K562 (cell line): ENCODE data around the gene DNM1. TPM values are rescaled to one million over a fixed set of nuclear protein-coding genes. Genes with fewer than 3 reads are reported as not detected.

Experiments used
- ARID3A ChIP-seq: IDR thresholded peaks from 2 replicates; pipeline ENCODE4 v1.6.1; 2012; ENCODE audit warnings: low read depth, low read length, improper control_type of control experiment, borderline replicate concordance
- BRCA1 ChIP-seq, 2 experiments: fragments of 450-650 bp in 1 of 2; sonication (generic) in 1 of 2; formaldehyde crosslinking in 1 of 2; IDR thresholded peaks; 2 replicates each; pipeline versions ENCODE4 v1.5.0 to v1.6.1; 2017 to 2020; ENCODE audit warnings: mild to moderate bottlenecking in 1 of 2, missing genetic modification reagents in 1 of 2
- IFI16 ChIP-seq: fragments of 250-450 bp; sonication (Bioruptor Pico); IDR thresholded peaks from 2 replicates; pipeline ENCODE4 v2.1.2; 2022; ENCODE audit warnings: mild to moderate bottlenecking, inconsistent platforms
- IRF9 ChIP-seq: fragments of 450-650 bp; IDR thresholded peaks from 2 replicates; pipeline ENCODE4 v1.6.1; 2016; ENCODE audit warnings: missing biosample characterization, missing genetic modification characterization
- KLF16 ChIP-seq: IDR thresholded peaks from 2 replicates; pipeline ENCODE4 v1.6.1; 2016; ENCODE audit warnings: antibody characterized with exemption
- TFAM ChIP-seq: fragments of 250-450 bp; sonication (Bioruptor Pico); conservative IDR thresholded peaks from 2 replicates; pipeline ENCODE4 v1.5.0; 2021; ENCODE audit warnings: mild to moderate bottlenecking, moderate library complexity
- UBTF ChIP-seq, 2 experiments: IDR thresholded peaks; 2 replicates each; pipeline ENCODE4 v1.6.1; 2012; ENCODE audit warnings: improper control_type of control experiment in 2 of 2, low read depth in 2 of 2, low read length in 2 of 2, borderline replicate concordance in 1 of 2
- ZBTB12 ChIP-seq: fragments of 250-450 bp; sonication (Bioruptor Pico); IDR thresholded peaks from 2 replicates; pipeline ENCODE4 v1.4.0; 2020
- ZBTB2 ChIP-seq: fragments of 450-650 bp; IDR thresholded peaks from 2 replicates; pipeline ENCODE4 v1.6.1; 2016; ENCODE audit warnings: antibody characterized with exemption
- ZNF184 ChIP-seq: sonication (generic); formaldehyde crosslinking; IDR thresholded peaks from 2 replicates; pipeline ENCODE4 v1.5.0; 2020; ENCODE audit warnings: missing genetic modification reagents
- polyA plus RNA-seq, 8 experiments: library from polyadenylated mRNA; depleted of rRNA in 4 of 8; stranded (reverse) in 5 of 8; unstranded in 3 of 8; fragments of >200 nt; fragmentation: Nextera tagmentation in 2 of 8; fragmentation: Illumina TruSeq in 1 of 8; extraction: Ambion mirVana in 2 of 8; extraction: Trizol in 1 of 8; gene quantifications; 2 replicates each; pipeline versions ENCODE4 v1.2.1 to v1.2.3, GENCODE V29; 2011 to 2014; ENCODE audit warnings: inconsistent platforms in 1 of 8, missing spikeins in 1 of 8
- total RNA-seq, 7 experiments: library from RNA; depleted of rRNA in 6 of 7; stranded (reverse); fragments of >200 nt in 6 of 7; fragmentation: Illumina TruSeq in 2 of 7; extraction: Trizol in 2 of 7; gene quantifications; 2 replicates each; pipeline versions ENCODE4 v1.2.1 to v1.2.3, GENCODE V29; 2011 to 2021; ENCODE audit warnings: low replicate concordance in 1 of 7
- TF ChIP-seq, protein P1 (sequence below), 3 experiments: fragments of 200-800 bp in 1 of 3; fragments of 250-450 bp in 1 of 3; fragments of 450-650 bp in 1 of 3; sonication (Bioruptor Pico) in 1 of 3; sonication (Bioruptor generic) in 1 of 3; formaldehyde crosslinking in 1 of 3; IDR thresholded peaks; 2 replicates each; pipeline versions ENCODE4 v1.6.1 to v1.8.0; 2016 to 2022; ENCODE audit warnings: mild to moderate bottlenecking in 2 of 3, missing genetic modification characterization in 2 of 3, missing compliant biosample characterization in 1 of 3, moderate library complexity in 1 of 3

The DNM1 gene
- total and polyA plus RNA-seq, 9 of the 15 experiments (the other 6 are each of a cell fraction or from before 2014, with no cell fraction given), result 0.39 to 23.1 (median 9.1) TPM

DNA sequence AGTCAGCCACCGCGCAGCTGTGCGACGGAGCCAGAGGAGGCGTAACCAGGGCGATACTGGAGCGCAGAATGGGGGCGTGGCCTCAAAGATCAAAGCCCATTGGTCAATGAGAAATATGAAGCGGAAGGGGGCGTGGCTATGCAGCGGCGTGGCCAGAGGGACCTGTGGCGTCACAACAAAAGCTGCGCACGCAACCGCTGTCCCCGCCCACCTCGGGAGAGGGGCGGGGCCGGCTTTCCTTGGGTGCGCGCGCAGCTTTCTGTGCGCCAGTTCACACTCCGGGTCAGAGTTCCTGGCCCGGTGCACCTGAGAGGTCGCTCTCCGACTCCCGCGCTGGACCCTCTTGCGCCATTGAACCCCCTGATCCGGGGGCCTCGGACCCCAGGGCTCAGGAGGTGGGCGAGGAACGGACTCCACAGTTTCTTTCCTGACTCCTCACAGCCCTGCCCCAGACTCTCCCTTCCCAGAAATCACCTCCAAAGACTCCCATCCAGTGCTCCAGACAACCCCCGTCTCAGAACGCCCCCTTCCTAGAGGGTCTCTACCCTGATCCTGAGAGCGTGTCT is 72.9 kb downstream of the DNM1 start, which contains the start of gene SWI5 (continued):
- TF ChIP-seq BRCA1 (IDR thresholded peaks at IDR 0.05) (no peak), BRCA1 (CRISPR knock-in tag; IDR thresholded peaks at IDR 0.05) (no peak), ZNF184 (no peak), IFI16 (CRISPR knock-in tag) (no peak), TFAM (CRISPR knock-in tag) (no peak), ARID3A (no peak), IRF9 (tag) (no peak), ZBTB2 (no peak), KLF16 (no peak), ZBTB12 (CRISPR knock-in tag) (peak; percentile 86; the same call in 1 of the 2 replicates), UBTF (IDR thresholded peaks at IDR 0.05; ENCODE audit: borderline replicate concordance in 1 of 2, low read depth in 2 of 2, low read length in 2 of 2) (no peak)
- TF ChIP-seq, protein P1, sequence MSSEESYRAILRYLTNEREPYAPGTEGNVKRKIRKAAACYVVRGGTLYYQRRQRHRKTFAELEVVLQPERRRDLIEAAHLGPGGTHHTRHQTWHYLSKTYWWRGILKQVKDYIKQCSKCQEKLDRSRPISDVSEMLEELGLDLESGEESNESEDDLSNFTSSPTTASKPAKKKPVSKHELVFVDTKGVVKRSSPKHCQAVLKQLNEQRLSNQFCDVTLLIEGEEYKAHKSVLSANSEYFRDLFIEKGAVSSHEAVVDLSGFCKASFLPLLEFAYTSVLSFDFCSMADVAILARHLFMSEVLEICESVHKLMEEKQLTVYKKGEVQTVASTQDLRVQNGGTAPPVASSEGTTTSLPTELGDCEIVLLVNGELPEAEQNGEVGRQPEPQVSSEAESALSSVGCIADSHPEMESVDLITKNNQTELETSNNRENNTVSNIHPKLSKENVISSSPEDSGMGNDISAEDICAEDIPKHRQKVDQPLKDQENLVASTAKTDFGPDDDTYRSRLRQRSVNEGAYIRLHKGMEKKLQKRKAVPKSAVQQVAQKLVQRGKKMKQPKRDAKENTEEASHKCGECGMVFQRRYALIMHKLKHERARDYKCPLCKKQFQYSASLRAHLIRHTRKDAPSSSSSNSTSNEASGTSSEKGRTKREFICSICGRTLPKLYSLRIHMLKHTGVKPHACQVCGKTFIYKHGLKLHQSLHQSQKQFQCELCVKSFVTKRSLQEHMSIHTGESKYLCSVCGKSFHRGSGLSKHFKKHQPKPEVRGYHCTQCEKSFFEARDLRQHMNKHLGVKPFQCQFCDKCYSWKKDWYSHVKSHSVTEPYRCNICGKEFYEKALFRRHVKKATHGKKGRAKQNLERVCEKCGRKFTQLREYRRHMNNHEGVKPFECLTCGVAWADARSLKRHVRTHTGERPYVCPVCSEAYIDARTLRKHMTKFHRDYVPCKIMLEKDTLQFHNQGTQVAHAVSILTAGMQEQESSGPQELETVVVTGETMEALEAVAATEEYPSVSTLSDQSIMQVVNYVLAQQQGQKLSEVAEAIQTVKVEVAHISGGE (CRISPR knock-in tag; IDR thresholded peaks at IDR 0.05), result peak in 1 of 3 experiments; percentile 60; a peak in 2 of 6 replicates
